ENCODE results near the gene ZBTB7C.

DNA sequence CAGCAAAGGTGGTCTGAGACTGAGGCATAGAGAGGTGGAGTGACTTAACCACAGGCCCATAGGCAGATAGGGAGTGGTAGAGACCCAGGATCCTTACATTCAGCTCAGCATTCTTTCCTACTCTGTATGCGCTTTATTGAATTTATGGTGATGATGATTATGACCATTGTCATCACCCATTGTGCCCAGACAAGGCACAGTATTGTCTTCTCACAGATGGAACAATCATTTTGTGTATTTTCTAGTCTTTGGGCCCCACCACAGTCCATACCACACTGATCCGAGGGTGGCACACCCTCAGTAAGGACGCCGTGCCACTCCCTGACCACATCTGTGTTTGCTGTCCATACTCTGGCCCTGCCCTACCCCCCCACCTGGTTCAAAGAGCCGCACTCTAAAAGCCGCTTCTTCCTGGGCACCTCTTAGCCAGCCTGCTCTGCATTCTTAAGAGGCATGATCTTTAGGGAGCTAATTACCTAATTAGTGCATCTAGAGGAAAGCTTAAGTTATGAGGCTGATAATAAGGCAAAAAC is 299.2 kb downstream of the ZBTB7C start:
- TF ChIP-seq POLR2A (IDR thresholded peaks at IDR 0.05; ENCODE audit: low read depth, low read length) (no peak), SPI1 (IDR thresholded peaks at IDR 0.05; ENCODE audit: low read depth, low read length) (no peak), TAF1 (IDR thresholded peaks at IDR 0.05; ENCODE audit: low read depth, low read length) (no peak), POLR2AphosphoS5 (IDR thresholded peaks at IDR 0.05; ENCODE audit: low read depth, low read length) (no peak)

All from GM12891 (cell line).